Left lobe of liver (tissue), 2 donors: ENCODE data around the gene USP24. TPM values are rescaled to one million over a fixed set of nuclear protein-coding genes. Genes with fewer than 3 reads are reported as not detected.

Source experiments
- ATAC-seq: fragments of 200-7000 bp; cut with Tn5 transposase; one replicate; pipeline ENCODE4 v1.9.1; 2020; ENCODE audit warnings: mild to moderate bottlenecking, moderate library complexity
- DNase-seq: peaks from one replicate; pipeline ENCODE4 v3.0.0-alpha.2; 2020; ENCODE audit warnings: low spot score
- total RNA-seq: library from RNA; stranded (reverse); gene quantifications from one replicate; pipeline ENCODE4 v1.2.1, GENCODE V29; 2021
- donor health status: DM: no; HTN: no; CAD: no; lungs with moderate emphysema.
- donor health status: DM: no; HTN: yes; CAD: no.

Gene USP24
- total RNA-seq, 1 donor from 2014 or later: 17.7 TPM

DNA sequence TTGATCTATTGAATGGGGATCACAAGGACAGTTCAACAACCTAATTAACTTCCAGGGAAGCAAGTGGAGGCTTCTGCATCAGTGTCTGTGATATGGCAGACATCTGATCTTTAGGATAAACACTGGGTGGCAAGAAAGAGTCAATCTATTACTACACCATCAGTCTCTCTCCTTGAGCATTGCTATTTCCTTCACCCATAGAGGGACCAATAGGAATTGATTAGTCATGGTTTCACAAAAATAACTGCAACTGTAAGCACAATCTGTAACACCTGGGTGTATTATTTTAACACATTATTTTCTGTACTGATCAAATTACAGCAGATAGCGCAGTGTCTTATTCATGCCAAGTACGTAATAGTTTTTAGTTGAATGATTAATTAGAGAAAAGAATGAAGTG, 50.3 kb downstream of the USP24 start:
- ATAC-seq: no peak
- no peak for DNase-seq

DNA sequence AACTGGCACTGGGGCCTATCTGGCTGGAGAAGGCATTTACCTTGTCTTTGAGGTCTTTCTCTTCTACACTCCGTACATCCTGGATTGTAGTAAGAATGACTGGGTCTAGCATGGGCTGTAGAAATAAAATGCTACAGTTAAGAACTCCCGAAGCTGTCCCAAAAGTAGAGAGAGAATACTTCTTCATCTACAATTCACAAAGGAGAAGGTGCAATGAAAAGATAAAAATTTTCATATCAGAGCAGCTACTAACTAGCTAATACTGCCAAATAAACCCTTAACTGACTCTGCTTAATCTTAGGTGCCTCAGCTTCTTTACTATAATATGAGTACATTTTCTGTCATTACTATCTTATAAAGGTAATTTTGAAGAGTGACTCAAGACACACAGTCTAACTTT, 55.6 kb downstream of the USP24 start:
- ATAC-seq (no peak), DNase-seq (no peak)

GRCh38 chr1:55156608-55157007, 58.6 kb downstream of the USP24 start:
- ATAC-seq (no peak), DNase-seq (no peak)

GRCh38 chr1:55156093-55156492, 59.1 kb downstream of the USP24 start:
- no peak for DNase-seq
- ATAC-seq: no peak

GRCh38 chr1:55155522-55155921, 59.6 kb downstream of the USP24 start:
- DNase-seq: peak; percentile 48
- no peak for ATAC-seq

GRCh38 chr1:55154616-55155015, 60.5 kb downstream of the USP24 start:
- DNase-seq (no peak), ATAC-seq (no peak)

DNA sequence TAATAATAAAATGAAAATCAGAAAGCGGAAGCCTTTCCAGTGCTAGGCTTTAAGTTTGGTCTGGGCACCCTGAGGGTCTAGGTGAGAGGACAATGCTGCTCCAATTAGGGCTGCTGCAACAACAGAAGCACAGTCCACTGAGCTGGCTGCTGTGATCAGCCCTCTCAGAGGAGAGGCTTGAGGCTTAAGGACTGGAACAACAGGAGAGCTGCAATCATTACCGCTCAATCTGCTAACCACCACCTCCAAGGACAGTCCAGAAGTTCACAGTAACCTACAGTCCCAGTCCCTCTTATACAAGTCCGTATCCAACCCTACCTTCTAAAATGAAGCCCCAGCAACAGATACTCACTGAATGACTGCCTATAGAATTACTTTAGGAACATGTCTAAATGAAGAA, 62.1 kb downstream of the USP24 start:
- no peak for ATAC-seq

DNA sequence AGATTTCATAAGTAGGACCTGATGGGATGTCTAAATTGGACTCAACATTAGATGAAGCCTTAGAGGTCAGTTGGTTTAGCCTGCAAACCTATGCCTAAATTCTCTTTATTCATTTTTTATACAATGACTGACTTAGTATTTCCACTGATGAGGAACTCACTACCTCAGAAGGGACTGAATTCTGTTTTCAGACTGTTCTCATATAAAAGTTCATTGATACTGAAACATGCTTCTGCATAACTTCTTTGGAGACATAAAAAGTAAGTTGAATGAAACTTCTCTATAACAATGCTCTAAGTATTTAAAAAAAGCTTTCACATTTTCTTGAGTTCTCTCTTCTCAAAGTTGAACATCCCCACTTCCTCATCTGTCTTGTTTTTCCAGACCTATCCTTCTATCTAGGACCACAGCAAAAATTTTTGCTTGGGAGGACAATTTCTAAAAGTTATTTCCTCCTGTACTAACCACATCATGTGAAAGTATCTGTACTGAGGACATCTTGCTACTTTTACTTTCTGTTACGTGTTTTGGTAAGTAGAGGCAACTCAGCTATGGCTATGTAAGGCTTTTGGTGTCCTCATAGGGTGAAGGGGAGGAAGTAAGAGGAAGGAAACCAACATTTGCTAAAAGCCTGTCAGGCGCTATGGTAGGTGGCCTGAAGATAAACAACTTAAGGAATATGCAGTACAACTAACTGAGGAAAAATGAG, 64.1 kb downstream of the USP24 start:
- DNase-seq: no peak

More for the DNA sequence above, 62.1 kb downstream of the USP24 start:
- DNase-seq: no peak

GRCh38 chr1:55148676-55149075, 66.5 kb downstream of the USP24 start:
- DNase-seq (no peak), ATAC-seq (no peak)

More for the DNA sequence above, 64.1 kb downstream of the USP24 start:
- peak; percentile 50 for ATAC-seq

DNA sequence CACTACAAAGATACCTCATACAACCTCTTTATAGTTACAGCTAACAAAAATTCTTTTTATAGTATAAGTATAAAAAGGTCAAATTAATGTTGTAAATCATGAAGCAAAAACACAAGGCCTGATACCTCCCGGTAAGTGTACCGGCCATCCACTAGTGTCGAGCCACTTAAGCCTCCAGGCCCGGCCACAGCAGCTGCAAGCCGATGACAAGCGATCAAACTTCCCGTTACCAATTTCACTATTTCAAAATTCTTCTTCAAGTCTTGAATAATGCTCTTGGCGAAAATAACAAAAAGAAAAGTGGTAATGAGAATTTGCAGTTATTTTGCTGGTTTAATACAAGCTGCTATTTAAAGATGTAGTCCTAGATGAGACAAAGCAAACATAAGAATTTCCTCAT, 67.6 kb downstream of the USP24 start:
- ATAC-seq (no peak), DNase-seq (no peak)

DNA sequence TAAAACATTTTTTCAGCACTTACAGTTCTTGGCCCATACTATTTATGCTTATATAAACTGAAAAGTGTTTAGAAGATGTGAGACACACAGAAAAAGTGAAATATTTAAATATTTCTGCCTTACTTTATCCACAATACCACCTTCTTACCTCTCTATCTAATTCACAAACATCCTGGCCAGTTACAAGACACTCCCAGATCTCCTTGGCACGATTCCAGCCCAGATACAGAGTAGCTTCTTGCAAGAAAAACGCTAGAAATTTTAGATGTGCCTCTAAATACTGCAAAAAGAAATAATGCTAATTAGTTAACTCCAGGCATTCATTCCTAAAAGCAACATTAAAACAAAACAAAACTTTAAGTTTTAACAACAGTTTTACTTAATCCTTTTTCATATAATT, 68.4 kb downstream of the USP24 start:
- no peak for DNase-seq
- no peak for ATAC-seq

GRCh38 chr1:55144886-55145285, 70.3 kb downstream of the USP24 start:
- ATAC-seq (no peak), DNase-seq (no peak)

- peak; percentile 71 for ATAC-seq
- DNase-seq: no peak
Measured at GRCh38 chr1:55143684-55144083, 71.5 kb downstream of the USP24 start.

DNA sequence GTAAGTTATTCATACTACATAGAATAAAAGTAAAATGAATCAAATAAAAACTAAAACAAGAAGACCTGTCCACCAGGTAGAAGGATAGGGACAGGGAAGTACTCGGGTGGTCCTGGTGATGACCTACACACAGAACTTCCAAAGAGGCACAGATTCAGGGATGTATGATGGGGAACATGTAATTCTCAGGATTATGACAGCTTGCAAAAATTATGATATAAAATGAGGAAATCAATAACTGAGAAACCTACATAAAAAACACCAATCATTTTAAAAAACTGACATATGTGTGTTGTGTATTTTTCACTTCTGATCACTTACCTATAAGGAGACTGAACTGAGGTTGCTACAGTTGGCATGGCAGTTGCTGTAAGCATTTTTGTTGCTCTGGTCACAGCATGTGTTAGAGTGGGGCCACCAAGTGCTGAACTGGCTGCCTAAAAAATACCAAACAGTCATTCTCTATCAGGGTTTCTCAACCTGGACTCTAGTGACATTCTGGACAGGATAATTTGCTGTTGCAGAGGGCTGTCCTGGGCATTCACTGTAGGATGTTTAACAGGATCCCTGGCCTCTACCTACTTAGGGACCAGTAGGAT, 73.8 kb downstream of the USP24 start:
- ATAC-seq: peak; percentile 39
- DNase-seq: no peak

- peak; percentile 57 for DNase-seq
- peak; percentile 99 for ATAC-seq
Measured at GRCh38 chr1:55140546-55140983, 74.6 kb downstream of the USP24 start.

GRCh38 chr1:55140137-55140536, 75.0 kb downstream of the USP24 start:
- ATAC-seq: no peak
- DNase-seq: no peak

GRCh38 chr1:55138823-55139222, 76.3 kb downstream of the USP24 start:
- no peak for DNase-seq

GRCh38 chr1:55134152-55134808, 80.9 kb downstream of the USP24 start:
- ATAC-seq (peak; percentile 66), DNase-seq (no peak)

More at GRCh38 chr1:55138823-55139222, 76.3 kb downstream of the USP24 start:
- no peak for ATAC-seq

DNA sequence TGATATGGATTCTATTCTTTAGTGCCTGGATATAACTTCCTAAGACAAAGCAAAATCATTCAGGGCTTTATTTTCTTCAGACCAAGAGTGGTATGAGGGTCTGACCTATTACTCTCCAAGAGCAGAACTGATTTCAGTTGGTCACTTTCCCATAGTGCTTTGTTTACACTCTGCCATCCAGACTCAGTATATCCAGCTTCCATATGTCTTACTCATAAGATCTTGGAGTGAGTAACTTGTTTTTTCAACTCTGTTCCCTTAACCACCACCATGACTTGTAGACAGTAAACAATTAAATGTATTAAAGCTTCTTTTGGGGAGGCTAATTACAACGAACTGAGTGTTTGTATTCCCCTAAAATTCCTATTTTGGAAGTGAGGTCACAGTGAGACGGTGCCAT, 83.4 kb downstream of the USP24 start:
- ATAC-seq: no peak

DNA sequence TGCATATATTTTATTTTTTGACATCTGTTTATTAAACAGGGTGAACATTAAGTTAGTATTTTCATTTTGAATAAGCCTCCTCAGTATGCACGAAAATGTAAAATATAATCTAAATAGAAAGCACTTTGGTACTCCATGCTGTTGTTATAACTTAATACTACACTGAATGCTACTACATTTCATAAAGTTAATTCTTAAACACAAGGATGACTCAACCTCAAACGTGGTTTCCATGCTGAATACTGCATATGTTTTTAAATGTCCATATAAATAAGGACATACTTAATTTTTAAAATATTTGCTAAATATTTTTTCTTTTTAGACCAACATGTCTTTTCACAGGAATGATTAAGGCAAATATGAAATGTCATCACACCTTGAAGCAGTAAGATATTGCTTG, 83.9 kb downstream of the USP24 start:
- no peak for ATAC-seq
- DNase-seq: no peak

More for the DNA sequence above, 83.4 kb downstream of the USP24 start:
- DNase-seq: no peak

DNA sequence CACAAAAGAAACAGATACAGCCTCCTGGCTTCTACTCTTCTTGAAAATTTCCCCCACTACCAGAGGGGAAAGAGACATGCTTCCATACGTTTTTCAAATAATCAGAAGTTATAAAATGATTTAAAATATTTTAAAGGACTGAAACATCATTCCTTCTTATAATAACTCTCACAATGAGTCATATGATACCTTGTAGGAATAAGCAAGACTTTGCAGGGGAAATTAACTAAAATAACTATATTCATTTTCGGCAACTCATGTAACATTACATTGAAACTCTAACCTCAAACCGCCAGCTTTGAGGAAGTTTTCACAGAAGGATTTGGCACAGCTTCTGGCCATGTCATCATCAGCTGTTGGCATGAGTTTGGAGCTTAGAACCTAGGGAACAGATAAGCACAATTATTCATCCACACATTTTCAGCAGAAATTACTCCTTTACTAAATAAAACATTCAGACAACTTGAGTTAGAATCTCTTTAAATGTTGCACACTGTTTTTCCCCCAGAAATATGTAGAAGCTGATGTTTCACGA, 85.9 kb downstream of the USP24 start:
- peak; percentile 72 for DNase-seq
- ATAC-seq: peak; percentile 79
